CMK (cell line): Measurements from ENCODE around the gene CKS2.

Experiments used
- DNase-seq: peaks from one replicate; pipeline ENCODE4 v3.0.0-alpha.2; 2010; ENCODE audit warnings: low read depth

Gene CKS2

DNA sequence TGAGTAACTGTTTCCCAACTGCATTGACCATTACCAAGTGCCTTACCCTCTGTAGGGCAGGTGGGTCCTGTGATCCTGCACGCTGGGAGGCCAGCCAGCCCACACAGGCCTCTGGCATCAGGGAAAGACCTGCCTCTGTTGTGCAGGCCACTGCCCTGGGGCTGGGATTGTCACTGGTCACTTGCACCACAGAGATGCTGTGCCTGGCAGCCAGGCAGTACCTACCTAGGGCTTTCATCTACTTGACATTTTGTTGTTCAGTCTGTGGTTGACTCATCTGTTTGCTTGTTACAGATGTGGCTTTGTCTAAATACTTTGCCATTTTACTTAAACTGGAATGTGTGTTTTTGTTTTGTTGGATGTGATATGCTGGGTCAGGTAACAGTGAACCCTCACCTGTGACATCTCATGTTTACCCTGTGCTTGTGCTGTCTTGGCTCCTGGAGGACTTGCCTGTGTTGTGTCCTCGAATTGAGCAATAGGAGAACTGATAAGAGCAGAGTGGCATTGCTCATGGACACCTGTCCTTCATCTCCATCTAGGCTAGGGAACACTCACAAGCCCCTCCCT, 40.1 kb downstream of the CKS2 start:
- DNase-seq: no peak

- DNase-seq: no peak
Measured at GRCh38 chr9:89351584-89352300, 40.7 kb downstream of the CKS2 start.

GRCh38 chr9:89352451-89352850, 41.5 kb downstream of the CKS2 start:
- DNase-seq: no peak

DNA sequence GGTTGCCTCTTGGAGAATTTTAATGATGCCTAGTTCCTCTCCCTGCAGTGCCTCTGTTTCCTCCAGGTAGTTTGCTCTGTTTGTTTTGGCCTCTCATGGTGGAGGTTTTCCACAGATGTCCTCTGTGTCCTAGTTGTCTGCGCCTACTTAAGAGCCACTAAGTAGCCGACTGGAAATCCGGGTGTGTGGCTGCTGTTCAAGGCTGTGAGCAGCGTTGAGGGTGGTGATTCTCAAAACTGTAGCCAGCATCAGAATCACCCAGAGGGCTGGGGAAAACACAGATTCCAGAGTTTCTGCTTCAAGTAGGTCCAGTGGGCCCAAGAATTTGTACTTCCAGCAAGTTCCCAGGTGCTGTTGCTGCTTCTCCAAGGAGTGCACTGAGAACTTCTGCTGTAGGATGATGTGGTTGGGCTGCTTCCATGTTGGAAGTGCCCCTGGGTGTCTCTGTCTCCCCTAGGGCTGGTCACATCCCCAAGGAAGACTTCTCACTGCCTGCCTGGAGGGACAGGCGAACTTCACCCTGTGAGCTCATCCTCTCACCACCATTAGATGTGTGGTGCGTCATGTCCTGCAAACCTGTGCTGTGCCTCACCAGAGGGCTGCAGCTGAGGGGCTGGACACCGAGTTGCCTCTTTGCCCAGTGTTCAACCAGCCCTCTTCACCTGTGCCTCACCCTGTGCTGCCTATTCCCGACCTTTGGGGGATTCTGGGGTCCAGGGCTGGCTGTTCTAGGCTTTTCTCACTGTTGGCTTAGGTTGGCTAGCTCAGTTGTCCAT, 42.1 kb downstream of the CKS2 start:
- no peak for DNase-seq

GRCh38 chr9:89353989-89354388, 43.0 kb downstream of the CKS2 start:
- no peak for DNase-seq

- no peak for DNase-seq
Measured at GRCh38 chr9:89354471-89354870, 43.5 kb downstream of the CKS2 start.

- DNase-seq: no peak
Measured at GRCh38 chr9:89356782-89357181, 45.8 kb downstream of the CKS2 start.

DNA sequence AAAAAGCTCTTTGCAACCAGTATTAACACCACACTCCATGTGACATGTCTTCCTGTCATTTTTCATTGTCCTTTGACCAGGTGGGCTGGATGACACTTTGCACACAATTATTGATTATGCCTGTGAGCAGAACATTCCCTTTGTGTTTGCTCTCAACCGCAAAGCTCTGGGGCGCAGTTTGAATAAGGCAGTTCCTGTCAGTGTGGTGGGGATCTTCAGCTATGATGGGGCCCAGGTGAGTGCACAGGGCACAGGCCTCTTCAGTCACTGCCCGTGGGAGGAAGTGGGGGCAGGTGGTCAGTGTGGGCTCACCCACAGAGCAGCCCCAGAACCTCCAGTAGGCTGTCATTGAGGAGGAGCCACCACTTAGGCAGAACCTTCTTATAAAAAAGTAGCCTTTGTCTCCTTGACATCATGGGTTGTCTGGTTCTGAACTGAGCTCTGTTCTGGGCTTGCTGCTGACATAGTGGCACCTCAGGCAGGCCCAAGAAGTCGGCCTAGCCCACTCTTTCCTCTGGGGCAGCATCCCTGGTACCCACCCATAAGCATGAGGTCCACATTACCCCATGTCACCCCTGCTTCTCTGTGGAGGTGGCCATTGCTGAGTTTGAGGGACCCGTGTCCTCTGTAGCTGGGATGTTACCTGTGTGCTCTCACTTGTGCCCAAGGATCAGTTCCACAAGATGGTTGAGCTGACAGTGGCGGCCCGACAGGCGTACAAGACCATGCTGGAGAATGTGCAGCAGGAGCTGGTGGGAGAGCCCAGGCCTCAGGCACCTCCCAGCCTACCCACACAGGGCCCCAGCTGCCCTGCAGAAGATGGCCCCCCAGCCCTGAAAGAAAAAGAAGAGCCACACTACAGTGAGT, 46.6 kb downstream of the CKS2 start:
- DNase-seq: no peak

- no peak for DNase-seq
Measured at GRCh38 chr9:89358376-89358916, 47.5 kb downstream of the CKS2 start.

DNA sequence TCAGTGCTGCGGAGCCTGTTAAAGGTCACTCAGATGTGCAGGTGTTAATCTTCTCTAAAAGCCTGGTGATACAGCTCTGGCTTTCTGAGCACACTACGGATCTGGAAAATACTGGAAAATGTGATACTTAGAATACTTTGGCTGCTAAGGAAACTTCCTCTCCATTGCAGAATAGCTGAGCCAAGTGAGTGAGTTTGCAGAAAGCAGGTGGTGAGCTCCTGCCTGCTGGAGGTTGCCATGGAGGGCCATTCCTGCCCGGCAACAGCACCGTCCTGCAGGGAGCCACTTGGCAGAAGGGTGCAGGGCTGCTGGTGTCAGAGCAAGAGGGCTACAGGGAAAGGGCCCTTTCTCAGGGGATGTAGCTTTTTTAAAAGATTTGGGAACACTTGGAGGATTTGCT, 48.0 kb downstream of the CKS2 start:
- DNase-seq: no peak

- DNase-seq: peak; percentile 52
Measured at GRCh38 chr9:89359751-89360261, 48.8 kb downstream of the CKS2 start.

DNA sequence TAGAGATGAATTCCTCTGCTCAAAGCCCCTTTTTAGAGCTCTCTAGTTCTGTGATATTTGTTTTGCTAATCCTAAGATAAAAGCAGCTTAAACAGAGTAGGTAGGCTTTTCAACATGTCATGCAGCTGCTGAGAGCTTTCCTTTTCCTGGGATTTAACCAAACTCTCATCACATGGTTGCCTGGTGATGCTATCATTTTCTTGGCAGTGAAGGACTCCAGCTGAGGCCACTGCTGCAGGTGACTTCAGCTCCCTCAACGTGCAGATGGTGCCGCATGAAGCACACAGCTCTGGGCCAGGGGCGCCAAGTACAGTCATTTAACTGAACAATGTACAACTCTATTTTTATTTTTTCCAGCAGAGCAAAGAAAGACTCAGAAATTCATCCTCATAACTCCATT, 49.5 kb downstream of the CKS2 start:
- DNase-seq: no peak

DNA sequence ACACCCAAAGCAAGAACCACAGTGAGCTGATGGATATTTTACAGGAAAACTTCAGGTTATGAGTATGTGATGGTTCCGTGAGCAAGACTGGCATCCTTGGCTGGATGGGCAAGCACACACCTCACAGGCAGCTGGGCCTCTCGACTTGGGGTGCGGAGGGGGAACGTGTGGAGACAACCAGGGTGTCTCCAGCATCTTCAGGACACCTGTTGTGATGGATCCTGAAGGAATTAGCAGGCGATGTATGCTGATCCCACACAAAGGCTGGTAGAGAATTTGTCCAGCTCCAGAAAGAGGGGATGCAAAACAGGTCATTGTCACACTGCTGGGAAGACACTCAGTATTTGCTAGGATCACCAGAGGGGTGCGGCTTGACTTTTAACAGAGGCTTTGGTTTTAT, 50.0 kb downstream of the CKS2 start:
- no peak for DNase-seq

DNA sequence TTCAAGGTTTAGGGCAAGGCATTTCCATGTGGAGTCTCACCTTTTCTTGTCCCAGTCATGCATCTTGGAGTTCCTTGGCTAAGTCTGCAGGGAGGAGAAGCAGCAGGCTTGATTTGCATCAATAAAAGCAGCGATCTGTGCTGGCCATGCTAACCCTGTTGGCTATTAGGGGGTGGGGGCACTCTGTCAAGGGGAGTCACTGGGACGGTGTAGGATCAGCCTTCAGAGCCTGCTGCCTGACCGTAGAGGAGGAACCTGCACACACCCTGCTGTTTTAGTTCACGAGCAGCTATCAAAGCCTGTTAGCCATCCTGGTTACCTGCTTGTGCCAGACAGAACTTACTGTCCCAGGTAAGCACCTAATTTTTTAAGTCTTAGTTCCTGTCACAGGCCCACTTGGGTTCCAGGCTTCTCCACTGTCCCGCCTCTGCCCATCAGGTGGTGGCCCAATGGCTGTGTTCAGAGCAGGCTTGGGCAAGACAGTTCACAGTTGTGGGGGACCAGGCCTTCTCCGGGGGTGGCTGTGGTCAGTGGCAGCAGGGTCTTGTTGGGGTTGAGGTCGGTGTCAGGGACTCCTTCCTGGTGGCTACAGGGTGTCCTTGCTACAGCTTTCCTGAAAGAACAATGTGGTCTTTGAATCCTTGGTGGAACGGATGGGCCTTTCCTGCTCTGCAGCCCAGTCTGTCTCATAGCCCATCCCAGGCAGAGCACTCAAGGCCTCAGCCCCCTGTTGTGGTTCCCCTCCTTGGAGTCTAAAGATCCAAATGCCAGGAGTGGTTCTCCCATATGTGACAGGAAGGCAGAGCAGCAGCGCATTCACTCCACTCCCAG, 51.0 kb downstream of the CKS2 start:
- no peak for DNase-seq

- no peak for DNase-seq
Measured at GRCh38 chr9:89362647-89363310, 51.8 kb downstream of the CKS2 start.

DNA sequence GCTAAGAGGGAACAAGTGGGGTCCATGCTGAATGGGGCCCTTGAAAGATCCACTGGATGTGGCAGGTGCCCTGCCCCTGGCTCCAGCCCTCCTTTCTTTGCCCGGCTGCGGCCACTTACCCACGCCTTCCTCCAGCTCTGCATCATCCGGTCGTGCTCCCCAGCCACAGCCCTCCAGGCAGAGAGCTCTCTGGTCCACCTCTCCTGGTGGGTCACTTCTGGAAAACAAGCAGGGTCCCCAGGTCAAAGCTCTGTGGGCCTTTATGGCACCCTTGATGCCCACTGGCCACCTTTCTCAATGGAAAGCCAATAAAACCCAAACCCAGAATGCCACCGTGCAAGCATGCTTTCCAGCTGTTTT, 52.3 kb downstream of the CKS2 start:
- no peak for DNase-seq

- DNase-seq: no peak
Measured at GRCh38 chr9:89363921-89364665, 53.1 kb downstream of the CKS2 start.

GRCh38 chr9:89364666-89365531, 53.9 kb downstream of the CKS2 start:
- DNase-seq: no peak

DNA sequence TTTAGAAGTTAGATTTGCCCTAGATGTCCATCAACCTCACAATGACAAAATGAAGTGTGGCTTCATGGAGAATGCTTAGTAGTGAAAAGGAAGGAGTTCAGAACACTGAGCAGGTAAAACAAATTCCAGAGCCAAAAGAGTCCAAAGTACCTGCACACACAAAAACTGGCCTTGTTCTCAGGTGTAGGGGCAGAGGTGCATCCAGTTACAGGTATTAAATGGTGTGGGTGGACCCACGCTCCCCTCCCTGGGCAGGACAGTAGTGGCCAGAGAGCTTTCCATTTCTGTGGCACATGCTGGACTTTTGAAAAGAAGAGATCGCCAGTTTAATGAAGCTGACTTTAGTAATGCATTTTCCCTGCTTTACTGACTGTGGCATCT, 54.5 kb downstream of the CKS2 start:
- no peak for DNase-seq
